Lung (tissue), 12 donors: ENCODE data around the gene PHACTR1. TPM values are rescaled to one million over a fixed set of nuclear protein-coding genes. Genes with fewer than 3 reads are reported as not detected.

Source experiments
- ATAC-seq: fragments of 200-7000 bp; cut with Tn5 transposase; one replicate; pipeline ENCODE4 v1.9.1; 2020; ENCODE audit warnings: moderate number of reproducible peaks; ENCODE audit not compliant: insufficient read depth, low FRiP score
- DNase-seq, 3 donors: peaks; one replicate each; pipeline ENCODE4 v3.0.0-alpha.2; 2013 to 2017
- H3K27ac ChIP-seq, 2 donors: one replicate each; pipeline ENCODE4 v1.5.1; 2013; ENCODE audit warnings: mild to moderate bottlenecking in 2 of 2, moderate library complexity in 2 of 2, control low read depth in 1 of 2, inconsistent platforms in 1 of 2, low read depth in 1 of 2, low read length in 1 of 2
- H3K27me3 ChIP-seq, 3 donors: one replicate each; pipeline ENCODE4 v1.5.1; 2013; ENCODE audit warnings: low read length in 2 of 3; ENCODE audit not compliant: control insufficient read depth in 3 of 3, insufficient read depth in 3 of 3
- H3K36me3 ChIP-seq, 4 donors: one replicate each; pipeline ENCODE4 v1.5.1; 2013; ENCODE audit warnings: low read length in 4 of 4, mild to moderate bottlenecking in 1 of 4, moderate library complexity in 1 of 4; ENCODE audit not compliant: control insufficient read depth in 4 of 4, insufficient read depth in 4 of 4
- H3K4me1 ChIP-seq, 5 donors: one replicate each; pipeline ENCODE4 v1.5.1; 2013; ENCODE audit warnings: low read length in 5 of 5, mild to moderate bottlenecking in 2 of 5, moderate library complexity in 1 of 5; ENCODE audit not compliant: control insufficient read depth in 5 of 5, insufficient read depth in 5 of 5
- H3K4me3 ChIP-seq: one replicate; pipeline ENCODE4 v1.5.1; 2013; ENCODE audit warnings: mild to moderate bottlenecking, control low read depth, moderate library complexity
- H3K9ac ChIP-seq, 2 donors: one replicate each; pipeline ENCODE4 v1.5.1; 2013; ENCODE audit warnings: low read length in 2 of 2, control low read depth in 1 of 2; ENCODE audit not compliant: insufficient read depth in 1 of 2
- H3K9me3 ChIP-seq, 4 donors: one replicate each; pipeline ENCODE4 v1.5.1; 2013; ENCODE audit warnings: low read length in 3 of 4, mild to moderate bottlenecking in 1 of 4, moderate library complexity in 1 of 4; ENCODE audit not compliant: control insufficient read depth in 4 of 4, insufficient read depth in 3 of 4
- CTCF ChIP-seq: IDR thresholded peaks from 2 replicates; pipeline ENCODE4 v1.5.1; 2012; ENCODE audit warnings: mild to moderate bottlenecking; ENCODE audit errors: control extremely low read depth, extremely low read depth
- WGBS, 2 donors: extraction: QIAGEN DNeasy Blood & Tissue Kit; methylation state at CpG; one replicate each; pipeline ENCODE4 v1.1.7; 2013; 5-methylcytosine and 5-hydroxymethylcytosine counted together
- polyA plus RNA-seq, 2 donors: library from polyadenylated mRNA; stranded (reverse); fragments of 200-250 nt; gene quantifications; one replicate each; pipeline ENCODE4 v1.2.1, GENCODE V29; 2013
- total RNA-seq, 2 donors: library from RNA; depleted of rRNA in 1 of 2; stranded (reverse); fragments of >200 nt in 1 of 2; gene quantifications; one replicate each; pipeline ENCODE4 v1.2.1, GENCODE V29; 2014 to 2021
- donor health status: control.
- donor health status: control.
- donor health status: Bipolar disorder and iron deficiency.
- donor health status: healthy.
- donor health status: DM: yes; HTN: yes; CAD: no.

The PHACTR1 gene
- total and polyA plus RNA-seq, 4 donors = 16.3 to 58.8 (median 41.9) TPM

GRCh38 chr6:13135152-13135551 lies 418.6 kb downstream of the PHACTR1 start:
- Histone ChIP-seq H3K4me3 (no peak overlapping the region), H3K4me1 (peaks cover 0 to 16% (median 0%) of the 10 kb centered on the region in 5 donors), H3K27me3 (no peaks in the 10 kb centered on the region), H3K27ac (no peak overlapping the region), H3K9me3 (no peaks in the 10 kb centered on the region), H3K9ac (no peak overlapping the region), H3K36me3 (no peaks in the 10 kb centered on the region)
- TF ChIP-seq CTCF = no peak
- ATAC-seq (no peak), DNase-seq (no peak)
- 86 to 88% methylated on average over 10 of the region's 10 CpGs for WGBS, 2 donors

DNA sequence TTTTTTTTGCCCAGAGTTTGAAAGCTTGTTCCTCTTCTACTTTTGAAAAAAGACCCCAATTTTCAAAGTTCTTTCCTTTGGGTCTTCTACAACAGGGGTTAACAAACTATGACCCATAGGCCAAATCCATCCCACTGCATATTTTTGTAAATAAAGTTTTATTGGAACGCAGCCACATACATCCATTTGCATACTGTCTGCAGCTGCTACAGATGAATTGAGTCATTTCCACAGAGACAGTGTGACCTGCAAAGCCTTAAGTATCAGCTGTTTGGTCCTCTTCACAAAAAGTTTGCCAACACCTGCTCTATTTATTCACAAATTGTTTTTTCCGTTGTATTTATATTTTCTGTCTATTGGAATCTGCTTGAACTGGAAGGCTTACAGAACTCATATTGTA lies 422.6 kb downstream of the PHACTR1 start:
- Histone ChIP-seq H3K27ac (no peak overlapping the region), H3K4me1 (peaks cover 0 to 19% (median 0%) of the 10 kb centered on the region in 5 donors), H3K27me3 (no peaks in the 10 kb centered on the region), H3K4me3 (no peak overlapping the region), H3K36me3 (no peaks in the 10 kb centered on the region), H3K9me3 (no peaks in the 10 kb centered on the region), H3K9ac (no peak overlapping the region)
- no peak for DNase-seq
- no peak for TF ChIP-seq CTCF
- no peak for ATAC-seq
- WGBS, 2 donors = 93 to 96% methylated on average over 2 of the region's 2 CpGs

DNA sequence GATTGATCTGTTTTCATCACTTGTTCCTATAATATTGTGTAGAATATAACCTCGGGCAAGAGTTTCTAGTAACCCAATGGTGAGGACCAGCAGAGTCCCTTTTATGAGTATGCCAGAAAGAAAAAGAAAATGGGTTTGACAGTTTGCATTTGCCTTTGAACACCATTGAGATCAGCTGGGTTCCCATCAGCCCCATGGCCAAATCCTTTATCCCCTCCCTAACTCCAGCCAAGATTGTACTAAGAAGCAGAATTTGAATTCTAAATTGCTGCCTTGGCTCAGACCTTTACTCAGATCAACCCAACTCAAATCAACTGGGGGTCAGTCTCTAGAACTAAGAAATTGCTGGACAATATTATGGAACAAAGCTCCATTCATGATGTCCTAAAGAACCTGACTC lies 424.4 kb downstream of the PHACTR1 start:
- Histone ChIP-seq H3K27ac (no peak overlapping the region), H3K9ac (no peak overlapping the region), H3K9me3 (no peaks in the 10 kb centered on the region), H3K4me1 (peaks cover 0 to 19% (median 0%) of the 10 kb centered on the region in 5 donors), H3K4me3 (no peak overlapping the region), H3K36me3 (no peaks in the 10 kb centered on the region), H3K27me3 (no peaks in the 10 kb centered on the region)
- WGBS, 2 donors = 82 to 94% methylated on average over 1 of the region's 1 CpG
- no peak for TF ChIP-seq CTCF
- ATAC-seq = no peak
- no peak for DNase-seq

GRCh38 chr6:13141387-13141786 lies 424.8 kb downstream of the PHACTR1 start:
- DNase-seq (no peak), ATAC-seq (no peak)
- H3K4me1 ChIP-seq = peaks cover 0 to 20% (median 0%) of the 10 kb centered on the region in 5 donors
- WGBS, 2 donors = 25 to 68% methylated on average over 7 of the region's 7 CpGs
- H3K27me3 ChIP-seq = no peaks in the 10 kb centered on the region
- H3K4me3 ChIP-seq = no peak overlapping the region
- H3K9me3 ChIP-seq = no peaks in the 10 kb centered on the region
- no peaks in the 10 kb centered on the region for H3K36me3 ChIP-seq
- no peak overlapping the region for H3K27ac ChIP-seq
- no peak for TF ChIP-seq CTCF
- H3K9ac ChIP-seq = no peak overlapping the region
